ENCODE data around the gene HUNK. TPM values are rescaled to one million over a fixed set of nuclear protein-coding genes. Genes with fewer than 3 reads are reported as not detected.

Gene HUNK
- total and polyA plus RNA-seq, 2 of the 8 experiments (the other 6 are each of a cell fraction or from before 2014, with no cell fraction given): 1.9 to 10.2 TPM

- Histone ChIP-seq H3K79me1 (ENCODE audit: low read depth, low read length) (no peaks in the 10 kb centered on the region), H3K27me3 (replicated peaks in 1 of 4; ENCODE audit: control insufficient read depth in 3 of 4, extremely low read depth in 1 of 4, insufficient read depth in 3 of 4, low read length in 3 of 4) (no peaks in the 10 kb centered on the region), H2BK5ac (ENCODE audit: low read depth, low read length) (no peak overlapping the region), H4K20me1 (replicated peaks in 1 of 2; ENCODE audit: control insufficient read depth in 1 of 2, insufficient read depth in 2 of 2, low read length in 2 of 2) (no peaks in the 10 kb centered on the region), H3K4me3 (ENCODE audit: extremely low read depth in 1 of 4, insufficient read depth in 2 of 4, low read depth in 3 of 4, low read length in 4 of 4) (no peak overlapping the region), H2BK120ac (replicated peaks; ENCODE audit: low read depth, low read length) (no peak overlapping the region), H3K27ac (ENCODE audit: low read depth, low read length) (no peak overlapping the region), H3K56ac (replicated peaks; ENCODE audit: insufficient read length, low read depth, low read length) (no peak overlapping the region), H3K36me3 (ENCODE audit: control insufficient read depth in 2 of 4, insufficient read depth in 4 of 4, low read length in 3 of 4) (no peaks in the 10 kb centered on the region; a peak in 1 of 8 replicates), H2BK15ac (ENCODE audit: low read length) (no peak overlapping the region), H3K4me1 (replicated peaks in 1 of 4; ENCODE audit: control insufficient read depth in 3 of 4, insufficient read depth in 4 of 4, low read length in 3 of 4) (no peaks in the 10 kb centered on the region), H2BK20ac (ENCODE audit: low read length) (no peak overlapping the region), H3K23ac (ENCODE audit: insufficient read length) (no peak overlapping the region), H3K9ac (replicated peaks in 1 of 4; ENCODE audit: extremely low read depth in 1 of 4, low read depth in 3 of 4, low read length in 3 of 4) (no peak overlapping the region), H3K18ac (ENCODE audit: extremely low read depth, low read length) (no peak overlapping the region), H3K9me3 (ENCODE audit: insufficient read depth in 2 of 2, low read depth in 1 of 2, low read length in 1 of 2) (no peaks in the 10 kb centered on the region), H4K5ac (ENCODE audit: insufficient read length, low read depth, low read length) (no peak overlapping the region), H3K14ac (ENCODE audit: insufficient read length) (no peak overlapping the region), H3K4ac (replicated peaks; ENCODE audit: insufficient read length, low read depth, low read length) (no peak overlapping the region), H3K79me2 (ENCODE audit: control insufficient read depth in 1 of 2, insufficient read depth in 2 of 2, low read length in 2 of 2) (no peaks in the 10 kb centered on the region), H2BK12ac (ENCODE audit: low read depth, low read length) (no peak overlapping the region), H4K91ac (replicated peaks; ENCODE audit: insufficient read length, low read length) (no peak overlapping the region), H2AFZ (ENCODE audit: low read length) (no peak overlapping the region), H3K4me2 (ENCODE audit: insufficient read depth in 1 of 2, low read depth in 2 of 2, low read length in 2 of 2) (no peak overlapping the region), H2AK5ac (ENCODE audit: low read depth, low read length) (no peak overlapping the region), H4K8ac (ENCODE audit: extremely low read depth, insufficient read depth, low read length) (no peak overlapping the region), H3K23me2 (ENCODE audit: low read depth, low read length) (no peaks in the 10 kb centered on the region)
- WGBS, 2 experiments (ENCODE audit: extremely low coverage in 1 of 2, insufficient coverage in 1 of 2, insufficient read length in 1 of 2, insufficient replicate concordance in 2 of 2, low coverage in 1 of 2, low lambda C conversion rate in 2 of 2, missing lambda C conversion rate in 1 of 2): 93% methylated on average over 6 of the region's 6 CpGs; no CpG with 5 or more reads in 1 of the 2 experiments
- DNase-seq (ENCODE audit: low read depth in 1 of 2, low spot score in 2 of 2) (no peak), FAIRE-seq (no peak)
- ChIA-PET CTCF (ENCODE audit: partially characterized antibody) (interaction anchor here (1.0 kb wide), 1 partner anchor 40 kb away, joined by 3 read pairs; no protein-coding TSS in a partner anchor), POLR2A (ENCODE audit: partially characterized antibody) (no interaction called here)
- no peak for TF ChIP-seq BRCA1 (IDR thresholded peaks at IDR 0.05; ENCODE audit: low read depth, low read length)
- no peak for TF ChIP-seq RAD21 (IDR thresholded peaks at IDR 0.05 in 1 of 2, conservative IDR thresholded peaks at IDR 0.05 in 1 of 2; ENCODE audit: low read depth in 2 of 2, low read length in 2 of 2)
- TF ChIP-seq SRF (IDR thresholded peaks at IDR 0.05; ENCODE audit: low read depth, low read length): no peak
- no peak for TF ChIP-seq CHD2 (IDR thresholded peaks at IDR 0.05; ENCODE audit: low read length)
- TF ChIP-seq CEBPB (IDR thresholded peaks at IDR 0.05; ENCODE audit: low read depth, low read length): no peak
- no peak for TF ChIP-seq GTF2F1 (IDR thresholded peaks at IDR 0.05; ENCODE audit: borderline replicate concordance, low read depth, low read length)
- no peak for TF ChIP-seq SP2 (IDR thresholded peaks at IDR 0.05; ENCODE audit: low read length)
- no peak for TF ChIP-seq PHF8 (conservative IDR thresholded peaks at IDR 0.05; ENCODE audit: low read depth, low read length)
- no peak for TF ChIP-seq BACH1 (IDR thresholded peaks at IDR 0.05; ENCODE audit: low read length)
- no peak for TF ChIP-seq POU5F1 (IDR thresholded peaks at IDR 0.05; ENCODE audit: low read depth, low read length)
- no peak for TF ChIP-seq JUN (IDR thresholded peaks at IDR 0.05; ENCODE audit: low read depth, low read length)
- TF ChIP-seq SIRT6 (IDR thresholded peaks at IDR 0.05; ENCODE audit: low read length): no peak
- TF ChIP-seq TEAD4 (IDR thresholded peaks at IDR 0.05; ENCODE audit: low read depth, low read length): no peak
- TF ChIP-seq SUZ12 (IDR thresholded peaks at IDR 0.05; ENCODE audit: low read length): no peak
- TF ChIP-seq TAF7 (optimal IDR thresholded peaks at IDR 0.05; ENCODE audit: borderline replicate concordance, low read depth, low read length): no peak
- TF ChIP-seq SIX5 (IDR thresholded peaks at IDR 0.05; ENCODE audit: low read depth, low read length): no peak
Measured at GRCh38 chr21:31973402-31973944, 100.7 kb downstream of the HUNK start.
